ENCODE results near the gene ACAD9. TPM values are rescaled to one million over a fixed set of nuclear protein-coding genes. Genes with fewer than 3 reads are reported as not detected.
A peak's percentile ranks its signal among the peaks of the same experiment; 100 is the strongest.

ACAD9 gene
- total and polyA plus RNA-seq, 2 of the 13 experiments (the other 11 are each of a cell fraction or from before 2014, with no cell fraction given) = 15.3 to 38.2 TPM

DNA sequence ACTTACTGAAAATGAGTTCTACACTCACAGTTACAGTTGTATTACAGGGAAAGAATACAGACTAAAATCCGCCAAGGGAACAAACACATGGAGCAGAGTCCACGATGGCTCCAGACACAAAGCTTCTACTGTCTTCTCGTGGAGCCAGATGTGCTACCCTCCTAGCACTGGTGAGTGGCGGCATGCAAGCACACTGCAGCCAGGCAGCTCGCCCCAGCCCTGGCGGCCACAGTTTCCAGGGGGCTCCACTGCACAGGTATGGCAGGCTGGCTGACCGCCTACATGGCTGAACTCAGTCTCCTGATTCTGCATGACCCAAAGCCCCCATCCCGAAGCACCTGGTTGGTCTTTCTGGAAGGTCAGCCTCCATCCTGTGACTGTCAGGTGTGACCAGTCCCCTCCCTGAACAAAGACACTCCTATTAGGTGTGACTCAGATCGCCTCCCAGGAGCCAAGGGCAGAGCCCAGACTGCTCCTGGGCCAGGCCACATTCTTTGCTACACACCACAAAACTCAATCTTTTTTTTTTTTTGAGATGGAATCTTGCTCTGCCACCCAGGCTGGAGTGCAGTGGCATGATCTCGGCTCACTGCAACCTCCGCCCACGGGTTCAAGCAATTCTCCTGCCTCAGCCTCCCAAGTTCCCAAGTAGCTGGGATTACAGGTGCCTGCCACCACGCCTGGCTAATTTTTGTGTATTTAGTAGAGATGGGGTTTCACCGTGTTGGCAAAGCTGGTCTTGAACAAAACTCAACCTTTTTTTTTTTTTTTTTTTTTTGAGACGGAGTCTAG, 62.9 kb downstream of the ACAD9 start (continued):
- TF ChIP-seq, protein P1, sequence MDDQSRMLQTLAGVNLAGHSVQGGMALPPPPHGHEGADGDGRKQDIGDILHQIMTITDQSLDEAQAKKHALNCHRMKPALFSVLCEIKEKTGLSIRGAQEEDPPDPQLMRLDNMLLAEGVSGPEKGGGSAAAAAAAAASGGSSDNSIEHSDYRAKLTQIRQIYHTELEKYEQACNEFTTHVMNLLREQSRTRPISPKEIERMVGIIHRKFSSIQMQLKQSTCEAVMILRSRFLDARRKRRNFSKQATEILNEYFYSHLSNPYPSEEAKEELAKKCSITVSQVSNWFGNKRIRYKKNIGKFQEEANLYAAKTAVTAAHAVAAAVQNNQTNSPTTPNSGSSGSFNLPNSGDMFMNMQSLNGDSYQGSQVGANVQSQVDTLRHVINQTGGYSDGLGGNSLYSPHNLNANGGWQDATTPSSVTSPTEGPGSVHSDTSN (CRISPR knock-in tag; IDR thresholded peaks at IDR 0.05; ENCODE audit: borderline replicate concordance) = no peak
- TF ChIP-seq ZNF891 (CRISPR knock-in tag; IDR thresholded peaks at IDR 0.05) (no peak), KAT2B (IDR thresholded peaks at IDR 0.05; ENCODE audit: borderline replicate concordance, low read depth, low read length) (no peak), SIX4 (CRISPR knock-in tag; IDR thresholded peaks at IDR 0.05) (no peak), ZNF549 (CRISPR knock-in tag; IDR thresholded peaks at IDR 0.05) (no peak), KDM5A (IDR thresholded peaks at IDR 0.05; ENCODE audit: borderline replicate concordance, low read length) (no peak), HIVEP1 (CRISPR knock-in tag; IDR thresholded peaks at IDR 0.05) (no peak), ZNF883 (CRISPR knock-in tag; IDR thresholded peaks at IDR 0.05; ENCODE audit: not compliant biosample characterization) (no peak), ZNF234 (CRISPR knock-in tag; conservative IDR thresholded peaks at IDR 0.05) (no peak), FOSL2 (CRISPR knock-in tag; IDR thresholded peaks at IDR 0.05) (peak; percentile 48; the same call in 1 of the 2 replicates), SP2 (CRISPR knock-in tag; IDR thresholded peaks at IDR 0.05) (no peak), ARNT2 (CRISPR knock-in tag; IDR thresholded peaks at IDR 0.05; ENCODE audit: low read depth) (no peak), ZNF317 (CRISPR knock-in tag; IDR thresholded peaks at IDR 0.05) (no peak), ELF3 (CRISPR knock-in tag; IDR thresholded peaks at IDR 0.05) (no peak)
- TF ChIP-seq, protein P2, sequence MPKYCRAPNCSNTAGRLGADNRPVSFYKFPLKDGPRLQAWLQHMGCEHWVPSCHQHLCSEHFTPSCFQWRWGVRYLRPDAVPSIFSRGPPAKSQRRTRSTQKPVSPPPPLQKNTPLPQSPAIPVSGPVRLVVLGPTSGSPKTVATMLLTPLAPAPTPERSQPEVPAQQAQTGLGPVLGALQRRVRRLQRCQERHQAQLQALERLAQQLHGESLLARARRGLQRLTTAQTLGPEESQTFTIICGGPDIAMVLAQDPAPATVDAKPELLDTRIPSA (CRISPR knock-in tag; IDR thresholded peaks at IDR 0.05; ENCODE audit: borderline replicate concordance) = no peak
- TF ChIP-seq, protein P3, sequence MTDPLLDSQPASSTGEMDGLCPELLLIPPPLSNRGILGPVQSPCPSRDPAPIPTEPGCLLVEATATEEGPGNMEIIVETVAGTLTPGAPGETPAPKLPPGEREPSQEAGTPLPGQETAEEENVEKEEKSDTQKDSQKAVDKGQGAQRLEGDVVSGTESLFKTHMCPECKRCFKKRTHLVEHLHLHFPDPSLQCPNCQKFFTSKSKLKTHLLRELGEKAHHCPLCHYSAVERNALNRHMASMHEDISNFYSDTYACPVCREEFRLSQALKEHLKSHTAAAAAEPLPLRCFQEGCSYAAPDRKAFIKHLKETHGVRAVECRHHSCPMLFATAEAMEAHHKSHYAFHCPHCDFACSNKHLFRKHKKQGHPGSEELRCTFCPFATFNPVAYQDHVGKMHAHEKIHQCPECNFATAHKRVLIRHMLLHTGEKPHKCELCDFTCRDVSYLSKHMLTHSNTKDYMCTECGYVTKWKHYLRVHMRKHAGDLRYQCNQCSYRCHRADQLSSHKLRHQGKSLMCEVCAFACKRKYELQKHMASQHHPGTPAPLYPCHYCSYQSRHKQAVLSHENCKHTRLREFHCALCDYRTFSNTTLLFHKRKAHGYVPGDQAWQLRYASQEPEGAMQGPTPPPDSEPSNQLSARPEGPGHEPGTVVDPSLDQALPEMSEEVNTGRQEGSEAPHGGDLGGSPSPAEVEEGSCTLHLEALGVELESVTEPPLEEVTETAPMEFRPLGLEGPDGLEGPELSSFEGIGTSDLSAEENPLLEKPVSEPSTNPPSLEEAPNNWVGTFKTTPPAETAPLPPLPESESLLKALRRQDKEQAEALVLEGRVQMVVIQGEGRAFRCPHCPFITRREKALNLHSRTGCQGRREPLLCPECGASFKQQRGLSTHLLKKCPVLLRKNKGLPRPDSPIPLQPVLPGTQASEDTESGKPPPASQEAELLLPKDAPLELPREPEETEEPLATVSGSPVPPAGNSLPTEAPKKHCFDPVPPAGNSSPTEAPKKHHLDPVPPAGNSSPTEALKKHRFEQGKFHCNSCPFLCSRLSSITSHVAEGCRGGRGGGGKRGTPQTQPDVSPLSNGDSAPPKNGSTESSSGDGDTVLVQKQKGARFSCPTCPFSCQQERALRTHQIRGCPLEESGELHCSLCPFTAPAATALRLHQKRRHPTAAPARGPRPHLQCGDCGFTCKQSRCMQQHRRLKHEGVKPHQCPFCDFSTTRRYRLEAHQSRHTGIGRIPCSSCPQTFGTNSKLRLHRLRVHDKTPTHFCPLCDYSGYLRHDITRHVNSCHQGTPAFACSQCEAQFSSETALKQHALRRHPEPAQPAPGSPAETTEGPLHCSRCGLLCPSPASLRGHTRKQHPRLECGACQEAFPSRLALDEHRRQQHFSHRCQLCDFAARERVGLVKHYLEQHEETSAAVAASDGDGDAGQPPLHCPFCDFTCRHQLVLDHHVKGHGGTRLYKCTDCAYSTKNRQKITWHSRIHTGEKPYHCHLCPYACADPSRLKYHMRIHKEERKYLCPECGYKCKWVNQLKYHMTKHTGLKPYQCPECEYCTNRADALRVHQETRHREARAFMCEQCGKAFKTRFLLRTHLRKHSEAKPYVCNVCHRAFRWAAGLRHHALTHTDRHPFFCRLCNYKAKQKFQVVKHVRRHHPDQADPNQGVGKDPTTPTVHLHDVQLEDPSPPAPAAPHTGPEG (CRISPR knock-in tag; IDR thresholded peaks at IDR 0.05) = no peak
- TF ChIP-seq, protein P4, sequence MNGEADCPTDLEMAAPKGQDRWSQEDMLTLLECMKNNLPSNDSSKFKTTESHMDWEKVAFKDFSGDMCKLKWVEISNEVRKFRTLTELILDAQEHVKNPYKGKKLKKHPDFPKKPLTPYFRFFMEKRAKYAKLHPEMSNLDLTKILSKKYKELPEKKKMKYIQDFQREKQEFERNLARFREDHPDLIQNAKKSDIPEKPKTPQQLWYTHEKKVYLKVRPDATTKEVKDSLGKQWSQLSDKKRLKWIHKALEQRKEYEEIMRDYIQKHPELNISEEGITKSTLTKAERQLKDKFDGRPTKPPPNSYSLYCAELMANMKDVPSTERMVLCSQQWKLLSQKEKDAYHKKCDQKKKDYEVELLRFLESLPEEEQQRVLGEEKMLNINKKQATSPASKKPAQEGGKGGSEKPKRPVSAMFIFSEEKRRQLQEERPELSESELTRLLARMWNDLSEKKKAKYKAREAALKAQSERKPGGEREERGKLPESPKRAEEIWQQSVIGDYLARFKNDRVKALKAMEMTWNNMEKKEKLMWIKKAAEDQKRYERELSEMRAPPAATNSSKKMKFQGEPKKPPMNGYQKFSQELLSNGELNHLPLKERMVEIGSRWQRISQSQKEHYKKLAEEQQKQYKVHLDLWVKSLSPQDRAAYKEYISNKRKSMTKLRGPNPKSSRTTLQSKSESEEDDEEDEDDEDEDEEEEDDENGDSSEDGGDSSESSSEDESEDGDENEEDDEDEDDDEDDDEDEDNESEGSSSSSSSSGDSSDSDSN (CRISPR knock-in tag; IDR thresholded peaks at IDR 0.05) = peak; percentile 71
- TF ChIP-seq, protein P5, sequence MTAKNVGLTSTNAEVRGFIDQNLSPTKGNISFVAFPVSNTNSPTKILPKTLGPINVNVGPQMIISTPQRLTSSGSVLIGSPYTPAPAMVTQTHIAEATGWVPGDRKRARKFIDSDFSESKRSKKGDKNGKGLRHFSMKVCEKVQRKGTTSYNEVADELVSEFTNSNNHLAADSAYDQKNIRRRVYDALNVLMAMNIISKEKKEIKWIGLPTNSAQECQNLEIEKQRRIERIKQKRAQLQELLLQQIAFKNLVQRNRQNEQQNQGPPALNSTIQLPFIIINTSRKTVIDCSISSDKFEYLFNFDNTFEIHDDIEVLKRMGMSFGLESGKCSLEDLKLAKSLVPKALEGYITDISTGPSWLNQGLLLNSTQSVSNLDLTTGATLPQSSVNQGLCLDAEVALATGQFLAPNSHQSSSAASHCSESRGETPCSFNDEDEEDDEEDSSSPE (CRISPR knock-in tag; IDR thresholded peaks at IDR 0.05) = peak; percentile 22; the same call in 1 of the 2 replicates

All from HepG2 (cell line).